CD14-positive monocyte (primary cell): ENCODE measurements around the gene HDGFL3. TPM values are rescaled to one million over a fixed set of nuclear protein-coding genes. Genes with fewer than 3 reads are reported as not detected.

Source experiments
- DNase-seq, 3 donors: peaks; one replicate each; pipeline ENCODE4 v3.0.0-alpha.2; 2011 to 2022
- H2AFZ ChIP-seq: 2 replicates; pipeline ENCODE4 v1.6.0; 2012; ENCODE audit warnings: mild to moderate bottlenecking, low read depth, low read length, inconsistent platforms; ENCODE audit not compliant: insufficient read depth, poor library complexity, severe bottlenecking
- H3K27ac ChIP-seq, 2 donors: 1 replicate in 1 of 2; 2 replicates in 1 of 2; pipeline ENCODE4 v1.5.1; 2012 to 2013; ENCODE audit warnings: low read length in 2 of 2, control low read depth in 1 of 2, inconsistent platforms in 1 of 2, low read depth in 1 of 2, mild to moderate bottlenecking in 1 of 2
- H3K27me3 ChIP-seq, 2 donors: one replicate each; pipeline versions ENCODE4 v1.6.0 to v1.6.1; 2011 to 2013; ENCODE audit warnings: low read length in 2 of 2; ENCODE audit not compliant: control insufficient read depth in 2 of 2, insufficient read depth in 2 of 2
- H3K36me3 ChIP-seq, 2 donors: replicated peaks in 1 of 2; 1 replicate in 1 of 2; 2 replicates in 1 of 2; pipeline versions ENCODE4 v1.5.1 to v1.6.1; 2012 to 2013; ENCODE audit warnings: low read length in 2 of 2, control low read depth in 1 of 2, inconsistent platforms in 1 of 2, mild to moderate bottlenecking in 1 of 2; ENCODE audit not compliant: insufficient read depth in 2 of 2, control insufficient read depth in 1 of 2
- H3K4me1 ChIP-seq, 2 donors: 1 replicate in 1 of 2; 2 replicates in 1 of 2; pipeline versions ENCODE4 v1.5.1 to v1.6.1; 2012 to 2013; ENCODE audit warnings: low read length in 2 of 2, control low read depth in 1 of 2, inconsistent platforms in 1 of 2, mild to moderate bottlenecking in 1 of 2, moderate library complexity in 1 of 2; ENCODE audit not compliant: insufficient read depth in 2 of 2, control insufficient read depth in 1 of 2
- H3K4me2 ChIP-seq: replicated peaks from 2 replicates; pipeline ENCODE3; 2012; ENCODE audit warnings: low read length, moderate library complexity, mild to moderate bottlenecking; ENCODE audit not compliant: poor library complexity, severe bottlenecking; ENCODE audit errors: extremely low read depth
- H3K4me3 ChIP-seq, 3 experiments: fragments of 200-600 bp in 1 of 3; sonication (generic) in 1 of 3; replicated peaks in 1 of 3; 1 replicate in 2 of 3; 2 replicates in 1 of 3; pipeline ENCODE4 v1.5.1; 2011 to 2013; ENCODE audit warnings: low read length in 3 of 3, mild to moderate bottlenecking in 3 of 3, control low read depth in 2 of 3, low read depth in 2 of 3, inconsistent platforms in 1 of 3, moderate library complexity in 1 of 3
- H3K79me2 ChIP-seq: 2 replicates; pipeline ENCODE4 v1.6.0; 2012; ENCODE audit warnings: mild to moderate bottlenecking, control low read depth, inconsistent platforms, low read length, moderate library complexity; ENCODE audit not compliant: insufficient read depth
- H3K9ac ChIP-seq: 2 replicates; pipeline ENCODE4 v1.6.0; 2017; ENCODE audit warnings: low read length, mild to moderate bottlenecking; ENCODE audit not compliant: insufficient read depth, poor library complexity, severe bottlenecking
- H3K9me3 ChIP-seq, 2 donors: replicated peaks in 1 of 2; 1 replicate in 1 of 2; 2 replicates in 1 of 2; pipeline versions ENCODE4 v1.5.1 to v1.6.1; 2012 to 2013; ENCODE audit warnings: low read length in 2 of 2, control low read depth in 1 of 2; ENCODE audit not compliant: control insufficient read depth in 1 of 2, insufficient read depth in 1 of 2
- H4K20me1 ChIP-seq: 2 replicates; pipeline ENCODE4 v1.6.0; 2012; ENCODE audit warnings: mild to moderate bottlenecking, low read length, control low read depth, moderate library complexity; ENCODE audit not compliant: insufficient read depth
- H3K27ac Mint-ChIP-seq, 7 donors: one replicate each; pipeline ENCODE4 v1.8.0; 2020; ENCODE audit warnings: mild to moderate bottlenecking in 7 of 7, mixed read lengths in 7 of 7, moderate library complexity in 6 of 7, inconsistent platforms in 2 of 7
- H3K27me3 Mint-ChIP-seq, 3 donors: one replicate each; pipeline ENCODE4 v1.8.0; 2021 to 2022; ENCODE audit warnings: low read depth in 3 of 3, mild to moderate bottlenecking in 3 of 3, mixed read lengths in 3 of 3, moderate library complexity in 3 of 3, inconsistent platforms in 1 of 3
- H3K36me3 Mint-ChIP-seq, 2 donors: one replicate each; pipeline ENCODE4 v1.8.0; 2020; ENCODE audit warnings: mixed read lengths in 2 of 2, inconsistent platforms in 1 of 2, mild to moderate bottlenecking in 1 of 2
- H3K4me1 Mint-ChIP-seq: one replicate; pipeline ENCODE4 v1.8.0; 2020; ENCODE audit warnings: mild to moderate bottlenecking, mixed read lengths
- H3K4me3 Mint-ChIP-seq, 2 donors: one replicate each; pipeline ENCODE4 v1.8.0; 2020; ENCODE audit warnings: mild to moderate bottlenecking in 2 of 2, mixed read lengths in 2 of 2, moderate library complexity in 1 of 2
- H3K9me3 Mint-ChIP-seq, 7 donors: one replicate each; pipeline ENCODE4 v1.8.0; 2020 to 2022; ENCODE audit warnings: mixed read lengths in 7 of 7, mild to moderate bottlenecking in 6 of 7, moderate library complexity in 6 of 7, inconsistent platforms in 2 of 7
- CTCF ChIP-seq: fragments of 200-600 bp; IDR thresholded peaks from one replicate; pipeline ENCODE4 v1.8.0; 2022; ENCODE audit warnings: antibody characterized with exemption, mild to moderate bottlenecking
- WGBS: methylation state at CpG from one replicate; pipeline ENCODE4 v1.1.5; 2013; ENCODE audit warnings: missing lambda C conversion rate; ENCODE audit not compliant: insufficient coverage; 5-methylcytosine and 5-hydroxymethylcytosine counted together
- intact Hi-C, 2 donors: fragments of 100-400 bp; cut with micrococcal nuclease; formaldehyde crosslinking; loops; one replicate each; pipeline versions ENCODE4 v1.15.0 to v1.15.1; 2023
- polyA plus RNA-seq, 3 donors: library from polyadenylated mRNA; depleted of rRNA in 1 of 3; unstranded in 2 of 3; stranded (reverse) in 1 of 3; fragments of 300-500 nt in 2 of 3; fragments of >200 nt in 1 of 3; fragmentation: Illumina TruSeq in 2 of 3; gene quantifications; 1 replicate in 2 of 3; 2 replicates in 1 of 3; pipeline ENCODE4 v1.2.3, GENCODE V29; 2012 to 2021

The HDGFL3 gene
- polyA plus RNA-seq, 3 donors: 0.35 to 1.1 (median 0.69) TPM

GRCh38 chr15:83127547-83128150 is 80.0 kb downstream of the HDGFL3 start:
- intact Hi-C loops: no loop called here
- Histone ChIP-seq H4K20me1 (no peaks in the 10 kb centered on the region), H3K36me3 (peaks cover 33 to 90% of the 10 kb centered on the region in 2 donors), H3K9ac (no peak overlapping the region), H2AFZ (no peak overlapping the region), H3K27me3 (no peaks in the 10 kb centered on the region), H3K4me2 (no peak overlapping the region), H3K27ac (no peak overlapping the region), H3K9me3 (no peaks in the 10 kb centered on the region), H3K4me3 (no peak overlapping the region), H3K79me2 (no peaks in the 10 kb centered on the region), H3K4me1 (no peaks in the 10 kb centered on the region)
- no peak for DNase-seq
- H3K9me3 Mint-ChIP-seq: no peaks in the 10 kb centered on the region
- no peaks in the 10 kb centered on the region for H3K4me1 Mint-ChIP-seq
- no CpG with 5 or more reads among the region's 3 CpGs for WGBS
- no peak overlapping the region for H3K4me3 Mint-ChIP-seq
- peaks cover 0 to 5% (median 0%) of the 10 kb centered on the region in 3 donors for H3K27me3 Mint-ChIP-seq
- no peak for TF ChIP-seq CTCF
- H3K36me3 Mint-ChIP-seq: peaks cover 69 to 82% of the 10 kb centered on the region in 2 donors
- H3K27ac Mint-ChIP-seq: no peak overlapping the region

GRCh38 chr15:83123529-83123928 is 84.1 kb downstream of the HDGFL3 start:
- H3K27ac ChIP-seq: no peak overlapping the region
- peaks cover 0 to 4% (median 0%) of the 10 kb centered on the region in 3 donors for H3K27me3 Mint-ChIP-seq
- DNase-seq: no peak
- H3K27ac Mint-ChIP-seq: no peak overlapping the region
- H3K79me2 ChIP-seq: no peaks in the 10 kb centered on the region
- WGBS: no CpG with 5 or more reads among the region's 1 CpG
- H3K4me1 Mint-ChIP-seq: no peaks in the 10 kb centered on the region
- no peak overlapping the region for H3K9ac ChIP-seq
- H3K4me3 Mint-ChIP-seq: no peak overlapping the region
- no peaks in the 10 kb centered on the region for H3K9me3 ChIP-seq
- no peak overlapping the region for H2AFZ ChIP-seq
- H3K4me3 ChIP-seq: no peak overlapping the region
- peaks cover 22 to 90% of the 10 kb centered on the region in 2 donors for H3K36me3 ChIP-seq
- no peaks in the 10 kb centered on the region for H3K9me3 Mint-ChIP-seq
- intact Hi-C loops: no loop called here
- H3K27me3 ChIP-seq: no peaks in the 10 kb centered on the region
- H3K36me3 Mint-ChIP-seq: peaks cover 52 to 67% of the 10 kb centered on the region in 2 donors
- no peak for TF ChIP-seq CTCF
- H4K20me1 ChIP-seq: no peaks in the 10 kb centered on the region
- no peak overlapping the region for H3K4me2 ChIP-seq
- no peaks in the 10 kb centered on the region for H3K4me1 ChIP-seq
